ENCODE measurements around the gene SEC16A.

The SEC16A gene

DNA sequence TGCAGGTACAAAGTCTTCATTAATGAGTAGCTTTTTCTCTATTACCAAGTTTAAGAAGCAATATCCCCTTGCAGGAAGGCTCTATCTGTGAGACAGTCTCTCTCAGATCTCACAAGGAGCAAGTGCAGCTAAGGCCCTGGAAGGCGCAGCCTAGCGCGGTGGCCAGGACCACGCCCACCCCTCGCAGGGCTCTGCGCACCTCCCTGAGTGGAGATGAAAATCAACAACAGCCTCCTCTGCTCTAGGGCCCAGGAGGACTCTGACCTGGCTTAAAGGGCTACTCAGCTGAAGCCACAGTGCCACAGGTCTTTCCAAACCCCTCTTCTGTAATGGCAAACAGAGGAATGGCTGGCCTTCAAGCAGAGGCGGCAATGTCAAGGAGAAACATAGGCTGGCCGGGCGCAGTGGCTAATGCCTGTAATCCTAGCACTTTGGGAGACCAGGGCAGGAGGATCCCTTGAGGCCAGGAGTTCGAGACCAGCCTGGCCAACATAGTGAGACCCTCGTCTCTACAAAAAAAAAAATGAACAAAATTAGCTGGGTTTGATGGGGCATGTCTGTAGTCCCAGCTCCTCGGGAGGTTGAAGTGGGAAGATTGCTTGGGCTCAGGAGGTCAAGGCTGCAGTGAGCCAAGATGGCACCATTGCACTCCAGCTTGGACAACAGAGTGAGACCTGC, 11.9 kb downstream of the SEC16A start:
- H3K4me3 ChIP-seq (replicated peaks; ENCODE audit: low read depth, low read length), result no peak overlapping the region
- TF ChIP-seq, protein P1, sequence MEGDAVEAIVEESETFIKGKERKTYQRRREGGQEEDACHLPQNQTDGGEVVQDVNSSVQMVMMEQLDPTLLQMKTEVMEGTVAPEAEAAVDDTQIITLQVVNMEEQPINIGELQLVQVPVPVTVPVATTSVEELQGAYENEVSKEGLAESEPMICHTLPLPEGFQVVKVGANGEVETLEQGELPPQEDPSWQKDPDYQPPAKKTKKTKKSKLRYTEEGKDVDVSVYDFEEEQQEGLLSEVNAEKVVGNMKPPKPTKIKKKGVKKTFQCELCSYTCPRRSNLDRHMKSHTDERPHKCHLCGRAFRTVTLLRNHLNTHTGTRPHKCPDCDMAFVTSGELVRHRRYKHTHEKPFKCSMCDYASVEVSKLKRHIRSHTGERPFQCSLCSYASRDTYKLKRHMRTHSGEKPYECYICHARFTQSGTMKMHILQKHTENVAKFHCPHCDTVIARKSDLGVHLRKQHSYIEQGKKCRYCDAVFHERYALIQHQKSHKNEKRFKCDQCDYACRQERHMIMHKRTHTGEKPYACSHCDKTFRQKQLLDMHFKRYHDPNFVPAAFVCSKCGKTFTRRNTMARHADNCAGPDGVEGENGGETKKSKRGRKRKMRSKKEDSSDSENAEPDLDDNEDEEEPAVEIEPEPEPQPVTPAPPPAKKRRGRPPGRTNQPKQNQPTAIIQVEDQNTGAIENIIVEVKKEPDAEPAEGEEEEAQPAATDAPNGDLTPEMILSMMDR (IDR thresholded peaks at IDR 0.05; ENCODE audit: low read depth, low read length, missing control alignments), result no peak

DNA sequence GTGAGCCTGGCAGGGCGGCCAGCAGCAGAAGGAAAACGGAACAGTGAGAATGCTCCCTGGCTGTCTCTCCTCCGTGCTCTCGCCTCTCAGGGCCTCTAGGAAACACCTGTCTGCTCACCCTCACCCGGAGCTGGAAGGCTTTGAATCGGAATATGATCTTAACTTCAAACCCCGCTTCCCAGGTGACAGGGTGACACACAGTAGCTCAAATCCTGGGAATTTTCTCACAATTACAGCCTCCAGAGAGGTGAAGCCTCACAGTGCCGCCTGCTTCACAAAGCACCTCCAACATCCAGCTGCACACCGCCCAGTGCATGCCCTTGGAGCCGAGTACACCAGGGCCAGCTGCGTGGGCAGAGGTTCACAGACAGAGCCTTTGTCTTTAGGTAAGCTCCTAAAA, 12.5 kb downstream of the SEC16A start:
- TF ChIP-seq, protein P1 (IDR thresholded peaks at IDR 0.05; ENCODE audit: low read depth, low read length, missing control alignments), result no peak
- H3K4me3 ChIP-seq (replicated peaks; ENCODE audit: low read depth, low read length), result no peak overlapping the region
- no peak for DNase-seq (ENCODE audit: extremely low read depth, low read depth)

More for the DNA sequence above, 11.9 kb downstream of the SEC16A start:
- DNase-seq (ENCODE audit: extremely low read depth, low read depth), result no peak

DNA sequence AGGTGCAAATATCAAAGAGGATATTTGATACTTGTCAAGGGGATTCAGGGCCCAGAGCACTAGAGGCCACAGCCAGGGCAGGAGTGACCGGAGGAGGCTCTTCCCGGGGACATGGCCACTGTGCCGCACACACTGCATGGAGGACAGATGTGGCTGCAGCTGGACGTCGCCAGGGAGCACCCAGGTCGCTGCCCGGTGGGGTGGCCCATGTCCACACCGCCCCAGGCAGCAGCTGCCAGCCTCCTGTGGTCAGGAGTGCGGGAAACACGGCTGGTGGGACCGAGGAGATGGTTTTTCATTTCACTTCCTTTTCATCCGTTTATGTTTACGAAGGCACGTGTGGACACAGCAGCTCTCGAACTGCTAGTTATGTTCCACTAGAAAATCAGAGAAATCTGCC, 15.1 kb downstream of the SEC16A start:
- DNase-seq (ENCODE audit: extremely low read depth, low read depth), result no peak
- TF ChIP-seq, protein P1 (IDR thresholded peaks at IDR 0.05; ENCODE audit: low read depth, low read length, missing control alignments), result no peak
- no peak overlapping the region for H3K4me3 ChIP-seq (replicated peaks; ENCODE audit: low read depth, low read length)

DNA sequence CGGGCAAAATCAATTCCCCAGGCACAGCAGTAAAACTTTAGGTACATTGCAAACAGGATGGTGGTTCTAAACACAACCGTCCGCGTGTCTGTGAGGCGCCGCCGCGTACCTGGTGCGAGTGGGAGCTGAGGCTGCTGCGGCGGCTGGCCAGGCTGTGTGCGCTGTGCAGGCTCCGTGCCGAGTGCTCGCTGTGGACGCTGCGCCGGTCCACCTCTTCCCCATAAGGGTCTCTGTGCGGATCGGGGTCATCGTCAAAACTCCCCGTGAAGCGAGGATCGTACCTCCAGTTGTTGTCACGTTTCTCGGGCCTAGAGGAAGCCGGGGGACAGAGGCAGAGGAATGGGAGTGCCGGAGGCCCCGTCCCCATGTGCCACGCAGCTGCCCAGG, 16.7 kb downstream of the SEC16A start:
- TF ChIP-seq, protein P1 (IDR thresholded peaks at IDR 0.05; ENCODE audit: low read depth, low read length, missing control alignments), result no peak
- H3K4me3 ChIP-seq (replicated peaks; ENCODE audit: low read depth, low read length), result no peak overlapping the region
- no peak for DNase-seq (ENCODE audit: extremely low read depth, low read depth)

DNA sequence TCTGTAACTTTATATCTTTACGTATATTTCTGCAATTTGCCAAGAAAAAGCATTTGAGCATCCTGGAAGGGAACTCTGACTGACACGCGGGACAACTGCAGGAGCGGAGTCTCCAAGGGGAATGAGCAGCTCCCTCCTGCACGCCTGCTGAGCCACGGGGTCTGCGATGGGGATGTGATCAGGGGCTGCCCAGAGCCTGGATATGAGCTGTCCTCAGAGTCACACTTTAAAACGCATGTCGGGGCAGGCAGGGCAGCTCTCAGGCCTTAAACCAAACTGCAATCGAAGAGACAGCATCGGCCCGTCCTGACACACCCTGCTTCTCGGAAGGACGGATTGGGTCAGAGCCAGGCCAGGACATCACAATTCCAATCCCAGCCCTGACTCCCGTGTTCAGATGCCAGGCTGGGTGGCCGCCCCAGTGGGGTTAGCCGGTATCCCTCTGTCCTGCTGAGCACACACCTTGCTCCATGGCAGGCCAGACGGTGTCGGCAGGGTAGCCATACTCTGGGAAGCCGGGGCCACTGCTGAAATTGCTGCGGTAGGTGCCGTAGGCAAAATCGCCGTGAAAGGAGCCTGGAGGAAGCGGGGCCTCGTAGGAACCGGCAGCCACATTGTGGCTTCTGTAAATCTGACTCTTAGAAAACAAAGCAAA, 17.2 kb downstream of the SEC16A start:
- no peak for DNase-seq (ENCODE audit: extremely low read depth, low read depth)
- no peak overlapping the region for H3K4me3 ChIP-seq (replicated peaks; ENCODE audit: low read depth, low read length)
- TF ChIP-seq, protein P1 (IDR thresholded peaks at IDR 0.05; ENCODE audit: low read depth, low read length, missing control alignments), result no peak

DNA sequence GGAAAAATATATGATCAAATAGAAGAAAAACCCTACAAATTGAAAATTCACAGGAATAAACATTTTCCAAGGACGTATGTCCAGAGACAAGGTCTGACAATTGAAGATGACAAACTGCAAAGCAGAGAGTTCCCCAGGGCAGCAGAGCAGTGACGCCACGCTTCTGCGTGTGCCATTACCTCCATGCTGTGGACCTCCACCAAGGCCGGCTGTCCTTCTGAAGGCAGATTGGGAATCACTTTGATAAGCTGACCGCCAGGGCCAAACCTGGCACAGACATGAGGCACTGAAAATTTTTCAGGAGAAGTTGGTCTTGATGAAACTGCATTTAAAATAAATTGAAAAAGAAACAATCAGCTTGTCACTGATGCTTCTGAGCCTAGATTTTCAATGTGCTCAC, 18.6 kb downstream of the SEC16A start:
- DNase-seq (ENCODE audit: extremely low read depth, low read depth), result no peak
- TF ChIP-seq, protein P1 (IDR thresholded peaks at IDR 0.05; ENCODE audit: low read depth, low read length, missing control alignments), result no peak

More for the DNA sequence above, 18.6 kb downstream of the SEC16A start:
- H3K4me3 ChIP-seq (replicated peaks; ENCODE audit: low read depth, low read length), result no peak overlapping the region

All from HFF-Myc (cell line).